GM19328 (cell line): ENCODE measurements around the gene ALKBH1.
"Not testable (repeated sequence)": the region's sequence is repeated elsewhere in the genome, so short reads cannot be mapped to it uniquely, and the experiment has no call there.

Source experiments
- ATAC-seq: cut with Tn5 transposase; IDR thresholded peaks from one replicate; pipeline ENCODE4 v1.9.1; 2021; ENCODE audit warnings: mild to moderate bottlenecking, moderate library complexity; ENCODE audit not compliant: unreplicated experiment

The ALKBH1 gene, protein sequence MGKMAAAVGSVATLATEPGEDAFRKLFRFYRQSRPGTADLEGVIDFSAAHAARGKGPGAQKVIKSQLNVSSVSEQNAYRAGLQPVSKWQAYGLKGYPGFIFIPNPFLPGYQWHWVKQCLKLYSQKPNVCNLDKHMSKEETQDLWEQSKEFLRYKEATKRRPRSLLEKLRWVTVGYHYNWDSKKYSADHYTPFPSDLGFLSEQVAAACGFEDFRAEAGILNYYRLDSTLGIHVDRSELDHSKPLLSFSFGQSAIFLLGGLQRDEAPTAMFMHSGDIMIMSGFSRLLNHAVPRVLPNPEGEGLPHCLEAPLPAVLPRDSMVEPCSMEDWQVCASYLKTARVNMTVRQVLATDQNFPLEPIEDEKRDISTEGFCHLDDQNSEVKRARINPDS

DNA sequence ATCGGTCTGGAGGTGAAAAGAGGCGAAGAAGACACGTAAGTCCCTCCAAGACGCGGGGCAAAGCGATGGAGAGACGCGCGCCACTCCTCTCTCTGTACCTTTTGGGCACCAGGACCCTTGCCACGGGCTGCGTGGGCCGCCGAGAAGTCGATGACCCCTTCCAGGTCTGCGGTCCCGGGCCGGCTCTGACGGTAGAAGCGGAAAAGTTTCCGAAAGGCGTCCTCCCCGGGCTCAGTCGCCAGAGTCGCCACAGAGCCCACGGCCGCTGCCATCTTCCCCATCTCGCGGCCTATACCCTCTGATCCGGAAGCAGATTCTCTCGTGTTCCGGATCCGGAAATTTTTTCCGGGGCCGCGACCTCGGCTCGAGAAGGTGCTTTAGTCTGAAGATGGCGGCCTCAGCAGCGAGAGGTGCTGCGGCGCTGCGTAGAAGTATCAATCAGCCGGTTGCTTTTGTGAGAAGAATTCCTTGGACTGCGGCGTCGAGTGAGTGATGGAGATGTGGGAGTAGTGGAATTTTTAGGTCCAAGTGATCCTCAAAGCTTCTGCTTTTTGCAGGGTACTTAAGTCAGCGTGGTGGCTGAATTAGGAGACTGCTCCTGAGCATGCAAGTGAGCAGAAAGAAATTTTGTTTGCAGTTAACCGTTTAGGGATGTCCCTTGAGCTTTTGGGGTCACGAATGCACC, at the start of gene ALKBH1, which contains the start of gene SLIRP:
TSS of gene ALKBH1 (minus strand) at position 300 of the 685 bp plus-strand sequence. CDS start at position 281, 19 bp downstream.
TSS of gene SLIRP (plus strand) at position 380 of the 685 bp plus-strand sequence. CDS start at position 389, 9 bp downstream.
- peak; percentile 99 for ATAC-seq

GRCh38 chr14:77752799-77753516, 45.1 kb upstream of the ALKBH1 start:
- ATAC-seq = no peak

GRCh38 chr14:77752266-77752665, 44.4 kb upstream of the ALKBH1 start:
- ATAC-seq = no peak

- not testable (repeated sequence) for ATAC-seq
These were observed 39.6 kb upstream of the ALKBH1 start for GRCh38 chr14:77747425-77747824.

GRCh38 chr14:77746064-77746702, 38.4 kb upstream of the ALKBH1 start:
- no peak for ATAC-seq

- no peak for ATAC-seq
These were observed 33.6 kb upstream of the ALKBH1 start for GRCh38 chr14:77741438-77741837.

GRCh38 chr14:77738559-77739250, 30.9 kb upstream of the ALKBH1 start:
- no peak for ATAC-seq

- no peak for ATAC-seq
These were observed 23.2 kb upstream of the ALKBH1 start for GRCh38 chr14:77730976-77731497.

GRCh38 chr14:77722301-77722700, 14.5 kb upstream of the ALKBH1 start:
- ATAC-seq = no peak

- ATAC-seq = no peak
These were observed 13.6 kb upstream of the ALKBH1 start for GRCh38 chr14:77721437-77721836.

GRCh38 chr14:77717608-77718305, 9.9 kb upstream of the ALKBH1 start:
- ATAC-seq = no peak

GRCh38 chr14:77714926-77715325, 7.1 kb upstream of the ALKBH1 start:
- no peak for ATAC-seq

- no peak for ATAC-seq
These were observed 2.5 kb upstream of the ALKBH1 start for GRCh38 chr14:77710364-77710763.

- no peak for ATAC-seq
These were observed 1.6 kb upstream of the ALKBH1 start for GRCh38 chr14:77709412-77709811.

DNA sequence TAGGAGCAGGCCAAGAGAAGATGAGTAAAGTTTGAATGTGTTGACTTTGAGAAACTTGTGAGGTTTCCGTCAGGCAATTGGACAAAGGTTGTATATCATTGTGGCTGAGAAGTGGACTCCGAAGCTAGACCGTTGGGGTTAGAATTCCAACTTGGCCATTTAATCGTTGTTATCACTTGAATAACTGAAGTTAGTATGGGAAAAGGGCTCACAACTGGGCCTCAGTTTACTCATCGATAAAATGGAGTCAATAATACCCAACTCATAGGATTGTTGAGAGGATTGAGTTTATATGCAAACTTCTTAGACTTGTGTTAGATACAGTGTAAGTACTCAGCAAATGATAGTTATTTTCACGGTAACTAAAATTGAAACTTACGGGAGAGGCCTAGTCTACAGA, 926 bp upstream of the ALKBH1 start:
- ATAC-seq = no peak

- ATAC-seq = peak; percentile 23
These were observed 484 bp downstream of the ALKBH1 start for GRCh38 chr14:77707355-77707723.

DNA sequence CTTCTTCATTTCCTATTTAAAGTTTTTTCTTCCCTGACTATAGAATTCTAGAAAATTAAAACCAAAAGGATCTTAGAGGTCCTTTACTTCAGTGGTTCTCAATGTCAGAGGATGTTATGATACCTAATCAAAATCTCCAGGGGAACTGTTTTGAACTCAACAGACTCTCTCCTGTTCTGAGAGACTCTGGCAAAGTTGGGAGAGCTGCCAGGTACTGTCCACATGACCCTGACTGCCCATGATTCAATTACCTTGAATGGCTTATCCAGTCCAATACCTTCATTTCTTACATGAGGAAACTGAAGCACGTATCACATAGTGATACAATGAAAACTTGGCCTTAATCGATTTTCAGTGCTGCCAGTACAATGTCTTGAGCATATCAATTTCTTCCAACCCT, 16.6 kb downstream of the ALKBH1 start:
- no peak for ATAC-seq

DNA sequence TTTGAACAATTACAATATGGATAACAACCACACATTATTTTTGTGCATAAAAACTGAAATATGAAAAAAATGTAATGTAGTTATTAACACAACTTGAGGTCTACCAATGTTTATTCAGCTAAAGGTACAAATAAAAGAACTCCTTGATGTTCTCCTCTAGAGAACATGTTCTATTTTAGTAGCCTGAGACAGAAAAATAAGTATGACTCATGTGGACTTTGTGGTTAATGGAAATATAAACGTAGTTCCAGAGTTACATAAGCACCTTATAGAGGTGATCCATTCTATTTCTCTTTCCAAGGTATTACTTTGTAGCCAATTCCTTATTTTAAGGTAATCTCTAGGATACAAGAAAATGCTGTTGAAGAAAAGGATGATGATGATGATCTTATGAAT, 25.7 kb downstream of the ALKBH1 start:
- ATAC-seq = no peak
